Measurements from ENCODE around the gene TYW1B.
"Not testable (repeated sequence)": the region's sequence is repeated elsewhere in the genome, so short reads cannot be mapped to it uniquely, and the experiment has no call there.

Gene TYW1B

GRCh38 chr7:72632765-72633292 is 195.2 kb downstream of the TYW1B start:
- not testable (repeated sequence) for DNase-seq (ENCODE audit: extremely low read depth in 1 of 2, low read depth in 1 of 2)

GRCh38 chr7:72628375-72628774 is 199.6 kb downstream of the TYW1B start:
- not testable (repeated sequence) for DNase-seq (ENCODE audit: extremely low read depth in 1 of 2, low read depth in 1 of 2)

GRCh38 chr7:72626428-72627011 is 201.5 kb downstream of the TYW1B start:
- not testable (repeated sequence) for DNase-seq (ENCODE audit: extremely low read depth in 1 of 2, low read depth in 1 of 2)

- not testable (repeated sequence) for DNase-seq (ENCODE audit: extremely low read depth in 1 of 2, low read depth in 1 of 2)
These were observed 202.1 kb downstream of the TYW1B start for GRCh38 chr7:72625721-72626423.

GRCh38 chr7:72622532-72622931 is 205.5 kb downstream of the TYW1B start:
- no peak for DNase-seq (ENCODE audit: extremely low read depth in 1 of 2, low read depth in 1 of 2)

- DNase-seq (ENCODE audit: extremely low read depth in 1 of 2, low read depth in 1 of 2) = not testable (repeated sequence)
These were observed 206.2 kb downstream of the TYW1B start for GRCh38 chr7:72621761-72622187.

- not testable (repeated sequence) for DNase-seq (ENCODE audit: extremely low read depth in 1 of 2, low read depth in 1 of 2)
These were observed 207.1 kb downstream of the TYW1B start for GRCh38 chr7:72620923-72621322.

- not testable (repeated sequence) for DNase-seq (ENCODE audit: extremely low read depth in 1 of 2, low read depth in 1 of 2)
These were observed 209.4 kb downstream of the TYW1B start for GRCh38 chr7:72618435-72619180.

GRCh38 chr7:72609761-72610160 is 218.2 kb downstream of the TYW1B start:
- not testable (repeated sequence) for DNase-seq (ENCODE audit: extremely low read depth in 1 of 2, low read depth in 1 of 2)

GRCh38 chr7:72607988-72608387 is 220.0 kb downstream of the TYW1B start:
- not testable (repeated sequence) for DNase-seq (ENCODE audit: extremely low read depth in 1 of 2, low read depth in 1 of 2)

- DNase-seq (ENCODE audit: extremely low read depth in 1 of 2, low read depth in 1 of 2) = not testable (repeated sequence)
These were observed 222.1 kb downstream of the TYW1B start for GRCh38 chr7:72605863-72606431.

GRCh38 chr7:72604771-72605611 is 223.0 kb downstream of the TYW1B start:
- not testable (repeated sequence) for DNase-seq (ENCODE audit: extremely low read depth in 1 of 2, low read depth in 1 of 2)

- not testable (repeated sequence) for DNase-seq (ENCODE audit: extremely low read depth in 1 of 2, low read depth in 1 of 2)
These were observed 224.5 kb downstream of the TYW1B start for GRCh38 chr7:72603476-72603875.

- no peak for DNase-seq (ENCODE audit: extremely low read depth in 1 of 2, low read depth in 1 of 2)
These were observed 224.9 kb downstream of the TYW1B start for GRCh38 chr7:72603073-72603472.

GRCh38 chr7:72601683-72602082 is 226.3 kb downstream of the TYW1B start:
- DNase-seq (ENCODE audit: extremely low read depth in 1 of 2, low read depth in 1 of 2) = not testable (repeated sequence)

GRCh38 chr7:72590023-72590422 is 238.0 kb downstream of the TYW1B start:
- DNase-seq (ENCODE audit: extremely low read depth in 1 of 2, low read depth in 1 of 2) = not testable (repeated sequence)

- DNase-seq (ENCODE audit: extremely low read depth in 1 of 2, low read depth in 1 of 2) = peak in 1 of 2 donors; percentile 0
These were observed 240.7 kb downstream of the TYW1B start for GRCh38 chr7:72587267-72587666.

- DNase-seq (ENCODE audit: extremely low read depth in 1 of 2, low read depth in 1 of 2) = not testable (repeated sequence)
These were observed 243.4 kb downstream of the TYW1B start for GRCh38 chr7:72584576-72584975.

- DNase-seq (ENCODE audit: extremely low read depth in 1 of 2, low read depth in 1 of 2) = not testable (repeated sequence)
These were observed 244.2 kb downstream of the TYW1B start for GRCh38 chr7:72583620-72584361.

Measured in stimulated activated CD8-positive, alpha-beta memory T cell treated with anti-CD3 and anti-CD28 coated beads, Interleukin-7, amount 100 ng/mL, for 48 hours (primary cell).